ENCODE data around the gene SLC31A1.

GRCh38 chr9:113250807-113251206, 29.5 kb downstream of the SLC31A1 start:
- no peak for TF ChIP-seq CTCF (optimal IDR thresholded peaks at IDR 0.05 in 1 of 3, IDR thresholded peaks at IDR 0.05 in 1 of 3, conservative IDR thresholded peaks at IDR 0.05 in 1 of 3; ENCODE audit: extremely low read depth in 1 of 3, insufficient read depth in 2 of 3, low read length in 3 of 3)
- no peak for TF ChIP-seq EZH2 (IDR thresholded peaks at IDR 0.05; ENCODE audit: low read length)

All from keratinocyte (primary cell).